HG03520 (cell line): ENCODE results near the gene FAM107B.

ENCODE experiments used
- ATAC-seq: cut with Tn5 transposase; IDR thresholded peaks from one replicate; pipeline ENCODE4 v1.9.1; 2021; ENCODE audit warnings: mild to moderate bottlenecking, moderate library complexity; ENCODE audit not compliant: unreplicated experiment

FAM107B gene

GRCh38 chr10:14476641-14477407 is 297.9 kb downstream of the FAM107B start:
- ATAC-seq: no peak

- ATAC-seq: no peak
These were observed 298.7 kb downstream of the FAM107B start for GRCh38 chr10:14476006-14476405.

GRCh38 chr10:14474656-14475055 is 300.0 kb downstream of the FAM107B start:
- ATAC-seq: no peak

- ATAC-seq: no peak
These were observed 303.8 kb downstream of the FAM107B start for GRCh38 chr10:14470920-14471319.

GRCh38 chr10:14468726-14469125 is 306.0 kb downstream of the FAM107B start:
- ATAC-seq: no peak
